ENCODE results near the gene PLEKHA8.

PLEKHA8 gene

DNA sequence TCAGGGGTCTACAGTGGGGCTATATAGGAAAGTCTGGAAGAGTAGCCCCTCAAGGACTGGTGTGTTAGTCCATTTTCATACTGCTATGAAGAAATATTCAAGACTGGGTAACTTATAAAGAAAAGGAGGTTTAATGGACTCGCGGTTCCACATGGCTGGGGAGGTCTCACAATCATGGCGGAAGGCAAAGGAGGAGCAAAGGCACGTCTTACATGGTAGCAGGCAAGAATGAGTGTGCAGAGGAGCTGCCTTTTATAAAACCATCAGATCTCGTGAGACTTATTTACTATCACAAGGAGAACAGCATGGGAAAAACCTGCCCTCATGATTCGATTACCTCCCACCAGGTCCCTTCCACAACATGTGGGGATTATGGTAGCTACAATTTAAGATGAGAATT lies 4.7 kb upstream of the PLEKHA8 start:
- no peak overlapping the region for H3K27ac ChIP-seq
- TF ChIP-seq, protein P1, sequence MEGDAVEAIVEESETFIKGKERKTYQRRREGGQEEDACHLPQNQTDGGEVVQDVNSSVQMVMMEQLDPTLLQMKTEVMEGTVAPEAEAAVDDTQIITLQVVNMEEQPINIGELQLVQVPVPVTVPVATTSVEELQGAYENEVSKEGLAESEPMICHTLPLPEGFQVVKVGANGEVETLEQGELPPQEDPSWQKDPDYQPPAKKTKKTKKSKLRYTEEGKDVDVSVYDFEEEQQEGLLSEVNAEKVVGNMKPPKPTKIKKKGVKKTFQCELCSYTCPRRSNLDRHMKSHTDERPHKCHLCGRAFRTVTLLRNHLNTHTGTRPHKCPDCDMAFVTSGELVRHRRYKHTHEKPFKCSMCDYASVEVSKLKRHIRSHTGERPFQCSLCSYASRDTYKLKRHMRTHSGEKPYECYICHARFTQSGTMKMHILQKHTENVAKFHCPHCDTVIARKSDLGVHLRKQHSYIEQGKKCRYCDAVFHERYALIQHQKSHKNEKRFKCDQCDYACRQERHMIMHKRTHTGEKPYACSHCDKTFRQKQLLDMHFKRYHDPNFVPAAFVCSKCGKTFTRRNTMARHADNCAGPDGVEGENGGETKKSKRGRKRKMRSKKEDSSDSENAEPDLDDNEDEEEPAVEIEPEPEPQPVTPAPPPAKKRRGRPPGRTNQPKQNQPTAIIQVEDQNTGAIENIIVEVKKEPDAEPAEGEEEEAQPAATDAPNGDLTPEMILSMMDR (conservative IDR thresholded peaks at IDR 0.05): no peak

DNA sequence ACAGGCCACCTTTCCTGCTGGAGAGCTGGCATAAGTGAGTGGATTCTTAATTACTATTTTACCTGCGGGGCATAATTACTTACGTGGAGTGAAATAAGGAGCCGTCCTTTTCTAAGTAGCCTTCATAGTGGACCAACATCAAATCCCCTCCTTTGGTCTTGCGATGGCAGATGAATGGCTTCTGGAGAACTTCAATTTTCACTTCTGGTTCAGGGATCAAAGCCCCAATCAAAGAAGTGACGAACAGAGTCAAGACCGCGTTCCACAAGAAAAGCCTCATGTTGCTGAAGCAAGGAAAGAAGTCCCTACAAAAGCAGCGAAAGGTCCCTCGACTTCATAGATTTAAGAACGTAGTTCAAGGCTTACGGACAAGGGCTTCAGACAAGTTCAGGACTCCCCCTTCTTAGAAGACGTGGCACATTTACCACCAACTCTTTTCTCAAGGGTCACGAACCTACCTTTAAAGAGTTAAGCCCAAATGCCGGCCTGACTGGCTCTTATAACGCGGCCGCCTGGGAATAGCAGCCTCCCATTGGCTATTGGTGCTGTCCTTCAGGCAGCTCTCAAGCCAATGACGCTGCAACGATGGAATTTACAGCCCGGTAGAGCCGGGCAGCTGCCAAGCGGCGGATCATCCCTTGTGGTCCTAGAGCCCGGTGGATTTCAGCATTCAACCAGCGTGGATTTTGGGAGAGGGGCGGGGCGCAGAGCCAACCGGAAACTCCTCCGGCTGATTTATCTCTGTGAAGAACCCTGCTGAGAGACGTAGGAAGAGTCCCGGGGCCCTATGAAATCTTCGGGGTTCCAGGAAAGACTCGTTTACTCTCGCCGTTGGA lies 1.8 kb upstream of the PLEKHA8 start, which contains the start of gene FKBP14:
Gene FKBP14 (minus strand): TSS at position 474 of the 836 bp plus-strand sequence. CDS start 194 bp downstream, at position 280.
- peak within 1 kb of the TSS; percentile 77 for H3K27ac ChIP-seq
- TF ChIP-seq, protein P1 (conservative IDR thresholded peaks at IDR 0.05): no peak

DNA sequence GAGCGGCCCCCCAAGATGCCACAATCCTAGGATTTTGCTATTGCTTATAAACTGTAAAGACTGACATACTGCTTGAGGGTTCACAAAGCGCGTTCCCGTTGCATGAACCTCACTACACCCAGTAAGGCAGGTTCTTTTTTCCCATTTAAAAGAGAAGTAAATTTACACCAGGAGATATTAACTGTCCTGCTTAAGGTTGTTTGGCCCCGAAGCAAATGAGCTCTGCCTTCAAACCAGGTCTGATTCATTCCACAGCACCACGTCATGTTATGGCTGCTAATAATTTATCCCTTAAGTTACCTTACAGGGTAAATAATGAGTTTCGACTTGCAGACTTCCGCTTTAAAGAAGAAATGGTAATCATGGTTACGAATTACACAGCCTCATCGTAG lies 1.2 kb upstream of the PLEKHA8 start:
- TF ChIP-seq, protein P1 (conservative IDR thresholded peaks at IDR 0.05): no peak
- H3K27ac ChIP-seq: peak overlapping the region; percentile 77

DNA sequence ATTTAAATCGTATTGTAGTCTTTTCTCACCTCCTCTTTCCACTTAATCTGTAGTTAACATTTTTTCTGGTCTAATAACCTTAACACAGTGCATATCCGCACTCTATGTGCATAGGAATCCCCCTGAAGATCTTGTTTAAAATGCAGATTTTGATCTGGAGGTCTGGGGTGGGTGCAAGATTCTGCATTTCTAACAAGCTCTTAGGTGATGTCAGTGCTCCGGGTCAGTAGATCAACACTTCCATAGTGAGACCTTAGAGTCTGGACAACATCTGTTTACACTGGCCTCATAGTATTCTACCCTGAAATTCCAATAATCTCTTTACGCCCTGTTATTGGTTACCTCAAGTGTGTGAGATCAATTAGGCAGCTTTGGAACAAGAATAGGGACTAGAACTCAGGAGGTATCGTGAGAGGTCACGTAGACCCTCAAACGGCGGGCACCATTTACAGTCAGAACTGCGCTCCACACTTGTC lies 434 bp upstream of the PLEKHA8 start:
- H3K27ac ChIP-seq: peak overlapping the region; percentile 77
- TF ChIP-seq, protein P1 (conservative IDR thresholded peaks at IDR 0.05): no peak

DNA sequence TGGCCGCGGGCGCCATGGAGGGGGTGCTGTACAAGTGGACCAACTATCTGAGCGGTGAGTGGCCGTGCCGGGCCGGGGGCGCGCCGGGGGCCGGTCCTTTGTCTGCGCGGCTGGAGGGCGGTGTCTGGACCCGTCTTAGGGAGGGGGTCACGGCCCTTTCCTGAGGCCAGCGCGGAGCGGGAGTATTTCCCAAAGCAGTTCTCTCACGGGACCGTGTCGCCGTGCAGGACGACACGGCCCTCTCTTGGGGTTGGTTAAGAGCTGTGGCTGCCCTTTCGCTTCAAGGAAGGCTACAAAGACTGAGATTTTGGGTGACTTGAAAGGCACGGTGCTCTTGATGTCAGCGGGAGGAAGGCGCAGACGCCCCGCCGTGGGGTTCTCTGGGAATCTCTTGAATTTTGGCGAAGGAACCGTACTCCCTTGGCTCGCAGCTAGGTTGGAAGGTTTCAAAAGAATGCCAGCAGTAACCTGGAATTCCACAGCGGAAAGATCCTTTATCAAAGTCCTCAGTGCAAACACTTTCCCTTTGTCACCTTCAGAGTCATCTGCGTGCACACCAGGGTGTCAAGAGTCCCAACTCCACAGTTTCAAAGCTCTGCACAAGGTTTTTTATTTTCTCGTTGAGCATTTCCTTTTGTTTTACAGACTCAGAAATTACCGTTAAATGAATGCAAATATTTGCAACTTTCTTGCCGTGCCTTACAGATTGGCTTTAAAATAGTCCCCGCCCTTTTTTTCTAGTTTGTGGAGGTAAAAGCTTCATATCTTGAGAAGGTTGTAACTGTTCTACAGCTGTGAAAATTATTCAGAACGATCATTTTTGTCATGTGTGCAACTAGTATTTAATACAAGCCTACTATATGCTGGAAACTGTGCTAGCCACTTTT lies 780 bp downstream of the PLEKHA8 start:
- TF ChIP-seq, protein P1 (conservative IDR thresholded peaks at IDR 0.05): no peak
- peak overlapping the region; percentile 77 for H3K27ac ChIP-seq

DNA sequence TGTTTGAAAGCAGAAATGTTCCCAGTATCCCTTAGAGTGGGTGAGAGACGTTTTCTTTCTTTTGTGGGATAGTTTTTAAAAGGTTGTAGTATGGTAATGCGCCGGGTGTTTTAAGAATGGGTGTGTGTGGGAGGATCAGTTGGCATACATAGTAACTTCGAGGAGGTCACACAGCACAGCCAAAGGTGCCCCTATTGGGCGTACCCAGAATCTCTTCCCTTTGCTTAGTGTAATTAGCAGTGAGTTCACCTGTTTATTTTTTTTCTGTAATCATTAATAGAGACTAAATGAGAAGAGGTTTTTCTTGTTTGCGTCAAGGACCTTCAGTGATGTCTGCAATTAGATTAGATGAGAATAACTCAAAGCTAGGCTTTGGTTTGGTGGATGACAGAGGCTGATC lies 1.5 kb downstream of the PLEKHA8 start:
- TF ChIP-seq, protein P1 (conservative IDR thresholded peaks at IDR 0.05): no peak
- peak overlapping the region; percentile 77 for H3K27ac ChIP-seq

Measured in VCaP (cell line).